ENCODE measurements around the gene CYB561. TPM values are rescaled to one million over a fixed set of nuclear protein-coding genes. Genes with fewer than 3 reads are reported as not detected.
A peak's percentile ranks its signal among the peaks of the same experiment; 100 is the strongest.

CYB561 gene
- total and polyA plus RNA-seq, 2 experiments from 2014 or later: 15.9 to 19.1 TPM

- H3K27ac ChIP-seq: peak overlapping the region; percentile 90
- H3K9me3 ChIP-seq (ENCODE audit: low read depth): no peaks in the 10 kb centered on the region
- peak overlapping the region; percentile 24; the same call in 1 of the 2 replicates for H3K4me3 ChIP-seq
- H3K4me2 ChIP-seq (ENCODE audit: unreplicated experiment): peak overlapping the region; percentile 45
- no peaks in the 10 kb centered on the region for H3K27me3 ChIP-seq (replicated peaks; ENCODE audit: insufficient read depth)
- no peaks in the 10 kb centered on the region for H4K20me1 ChIP-seq (ENCODE audit: insufficient read depth)
- H3K9ac ChIP-seq: peak overlapping the region; percentile 69
- in situ Hi-C loops (cut with MboI): loop anchor here (10.0 kb wide), 1 partner anchor 315 kb away; no protein-coding TSS in a partner anchor
- no peak overlapping the region for H2AFZ ChIP-seq
- DNase-seq: peak; percentile 75
- WGBS, 2 experiments (ENCODE audit: low coverage in 1 of 2, low lambda C conversion rate in 2 of 2, missing lambda C conversion rate in 2 of 2): 28 to 37% methylated on average over 3 of the region's 3 CpGs
- peaks cover 81% of the 10 kb centered on the region for H3F3A ChIP-seq (ENCODE audit: insufficient read depth)
- TF ChIP-seq EZH2 (IDR thresholded peaks at IDR 0.05; ENCODE audit: insufficient read depth, poor library complexity, severe bottlenecking): no peak
- TF ChIP-seq EZH2phosphoT487 (IDR thresholded peaks at IDR 0.05; ENCODE audit: insufficient read depth, low read depth): no peak
- peaks cover 59% of the 10 kb centered on the region for H3K4me1 ChIP-seq (ENCODE audit: insufficient read depth)
- H3K9me2 ChIP-seq (ENCODE audit: insufficient read depth): no peaks in the 10 kb centered on the region
- H3K79me2 ChIP-seq (ENCODE audit: insufficient read depth): peaks cover 34% of the 10 kb centered on the region; the same call in 1 of the 2 replicates
- peaks cover 14% of the 10 kb centered on the region; the same call in 1 of the 2 replicates for H3K36me3 ChIP-seq (ENCODE audit: low read depth)
These were observed 46.8 kb downstream of the CYB561 start for GRCh38 chr17:63399316-63399715.

- no peak for TF ChIP-seq EZH2 (IDR thresholded peaks at IDR 0.05; ENCODE audit: insufficient read depth, poor library complexity, severe bottlenecking)
- no peak for TF ChIP-seq EZH2phosphoT487 (IDR thresholded peaks at IDR 0.05; ENCODE audit: insufficient read depth, low read depth)
These were observed 47.4 kb downstream of the CYB561 start for GRCh38 chr17:63398680-63399079.

GRCh38 chr17:63395075-63395805 is 50.9 kb downstream of the CYB561 start:
- Histone ChIP-seq H3K9ac (peak overlapping the region; percentile 49), H3K4me3 (peak overlapping the region; percentile 33), H3K4me2 (ENCODE audit: unreplicated experiment) (peak overlapping the region; percentile 56), H2AFZ (no peak overlapping the region), H3K36me3 (ENCODE audit: low read depth) (peaks cover 16% of the 10 kb centered on the region), H4K20me1 (ENCODE audit: insufficient read depth) (no peaks in the 10 kb centered on the region), H3K9me3 (ENCODE audit: low read depth) (no peaks in the 10 kb centered on the region), H3F3A (ENCODE audit: insufficient read depth) (peaks cover 64% of the 10 kb centered on the region), H3K9me2 (ENCODE audit: insufficient read depth) (no peaks in the 10 kb centered on the region), H3K27ac (peak overlapping the region; percentile 85), H3K79me2 (ENCODE audit: insufficient read depth) (0 out of 2 replicates have a peak, but pooled peaks cover 3% of the 10 kb centered on the region), H3K4me1 (ENCODE audit: insufficient read depth) (peaks cover 46% of the 10 kb centered on the region), H3K27me3 (replicated peaks; ENCODE audit: insufficient read depth) (no peaks in the 10 kb centered on the region)
- 9 to 12% methylated on average over 6 of the region's 6 CpGs for WGBS, 2 experiments (ENCODE audit: low coverage in 1 of 2, low lambda C conversion rate in 2 of 2, missing lambda C conversion rate in 2 of 2)
- in situ Hi-C loops (cut with MboI): loop anchor here (10.0 kb wide), 1 partner anchor 310 kb away; no protein-coding TSS in a partner anchor
- TF ChIP-seq EZH2phosphoT487 (IDR thresholded peaks at IDR 0.05; ENCODE audit: insufficient read depth, low read depth): 0 out of 2 replicates have a peak, but pooled peaks have one; percentile 44
- TF ChIP-seq EZH2 (IDR thresholded peaks at IDR 0.05; ENCODE audit: insufficient read depth, poor library complexity, severe bottlenecking): no peak
- DNase-seq: peak; percentile 89

More at GRCh38 chr17:63398680-63399079, 47.4 kb downstream of the CYB561 start:
- Histone ChIP-seq H3F3A (ENCODE audit: insufficient read depth) (peaks cover 86% of the 10 kb centered on the region), H3K4me3 (no peak overlapping the region), H3K9ac (peak overlapping the region; percentile 69), H3K9me3 (ENCODE audit: low read depth) (no peaks in the 10 kb centered on the region), H3K36me3 (ENCODE audit: low read depth) (peaks cover 14% of the 10 kb centered on the region; the same call in 1 of the 2 replicates), H3K79me2 (ENCODE audit: insufficient read depth) (peaks cover 28% of the 10 kb centered on the region; the same call in 1 of the 2 replicates), H3K4me2 (ENCODE audit: unreplicated experiment) (no peak overlapping the region), H3K4me1 (ENCODE audit: insufficient read depth) (peaks cover 61% of the 10 kb centered on the region), H3K27me3 (replicated peaks; ENCODE audit: insufficient read depth) (no peaks in the 10 kb centered on the region), H3K27ac (peak overlapping the region; percentile 90), H2AFZ (no peak overlapping the region), H4K20me1 (ENCODE audit: insufficient read depth) (no peaks in the 10 kb centered on the region), H3K9me2 (ENCODE audit: insufficient read depth) (no peaks in the 10 kb centered on the region)
- in situ Hi-C loops (cut with MboI): loop anchor here (10.0 kb wide), 1 partner anchor 314 kb away; no protein-coding TSS in a partner anchor
- peak; percentile 30 for DNase-seq
- WGBS, 2 experiments (ENCODE audit: low coverage in 1 of 2, low lambda C conversion rate in 2 of 2, missing lambda C conversion rate in 2 of 2): 63 to 73% methylated on average over 4 of the region's 4 CpGs

DNA sequence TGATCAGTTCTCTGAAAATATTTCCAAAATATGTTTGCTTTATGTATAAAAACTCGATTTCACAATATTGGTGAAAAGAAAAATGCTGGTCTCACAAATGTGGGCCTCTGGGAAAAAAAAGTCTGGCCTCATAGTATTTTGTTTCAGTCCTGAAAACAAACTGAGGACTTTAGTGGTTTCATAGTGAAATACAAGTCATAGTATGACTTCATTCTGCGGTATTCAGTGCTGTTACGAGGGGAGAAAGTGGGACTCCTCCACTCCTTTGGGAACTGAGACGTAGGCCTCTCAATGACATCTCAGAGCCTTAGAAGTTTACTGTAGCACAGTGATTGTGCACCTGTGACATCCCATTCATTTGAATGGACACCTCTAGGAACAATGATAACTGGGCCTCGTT is 56.0 kb downstream of the CYB561 start:
- H3K36me3 ChIP-seq (ENCODE audit: low read depth): peaks cover 15% of the 10 kb centered on the region
- H2AFZ ChIP-seq: no peak overlapping the region
- no peak overlapping the region for H3K27ac ChIP-seq
- no peaks in the 10 kb centered on the region for H3K9me2 ChIP-seq (ENCODE audit: insufficient read depth)
- no peaks in the 10 kb centered on the region for H4K20me1 ChIP-seq (ENCODE audit: insufficient read depth)
- 98% methylated on average over 5 of the region's 5 CpGs for WGBS, 2 experiments (ENCODE audit: low coverage in 1 of 2, low lambda C conversion rate in 2 of 2, missing lambda C conversion rate in 2 of 2)
- peaks cover 13% of the 10 kb centered on the region for H3F3A ChIP-seq (ENCODE audit: insufficient read depth)
- TF ChIP-seq EZH2 (IDR thresholded peaks at IDR 0.05; ENCODE audit: insufficient read depth, poor library complexity, severe bottlenecking): no peak
- no peak for TF ChIP-seq EZH2phosphoT487 (IDR thresholded peaks at IDR 0.05; ENCODE audit: insufficient read depth, low read depth)
- peaks cover 10% of the 10 kb centered on the region for H3K4me1 ChIP-seq (ENCODE audit: insufficient read depth)
- H3K27me3 ChIP-seq (replicated peaks; ENCODE audit: insufficient read depth): no peaks in the 10 kb centered on the region
- no peak overlapping the region for H3K9ac ChIP-seq
- no peak overlapping the region for H3K4me2 ChIP-seq (ENCODE audit: unreplicated experiment)
- peaks cover 23% of the 10 kb centered on the region for H3K79me2 ChIP-seq (ENCODE audit: insufficient read depth)
- H3K4me3 ChIP-seq: no peak overlapping the region
- no peaks in the 10 kb centered on the region for H3K9me3 ChIP-seq (ENCODE audit: low read depth)
- DNase-seq: no peak
- in situ Hi-C loops (cut with MboI): loop anchor here (10.0 kb wide), 1 partner anchor 305 kb away; no protein-coding TSS in a partner anchor

All from GM23248 (cell line).